Measurements from ENCODE around the gene TMCC1. TPM values are rescaled to one million over a fixed set of nuclear protein-coding genes. Genes with fewer than 3 reads are reported as not detected.

Gene TMCC1
- total and polyA plus RNA-seq, 10 of the 15 experiments (the other 5 are each of a cell fraction or from before 2014, with no cell fraction given) = 2.3 to 21.1 (median 8.4) TPM

GRCh38 chr3:129598484-129598883 is 295.0 kb downstream of the TMCC1 start:
- no peak overlapping the region for H3K27ac ChIP-seq (ENCODE audit: control insufficient read depth, insufficient read depth)
- FAIRE-seq (no peak), ATAC-seq (no peak), DNase-seq (ENCODE audit: low read depth, low spot score) (no peak)
- POLR2A ChIA-PET = no interaction called here
- no peak overlapping the region for H3K4me2 ChIP-seq (ENCODE audit: control insufficient read depth, insufficient read depth)
- WGBS (ENCODE audit: insufficient coverage, insufficient replicate concordance, low lambda C conversion rate, missing lambda C conversion rate) = 54% methylated on average over 11 of the region's 11 CpGs
- intact Hi-C loops (cut with micrococcal nuclease; ENCODE audit: unreplicated experiment) (no loop called here), in situ Hi-C loops (cut with MboI) (no loop called here)
- H3K79me2 ChIP-seq (ENCODE audit: control insufficient read depth, insufficient read depth, low read length) = no peaks in the 10 kb centered on the region
- no TSS peak for BruUV-seq (replicated peaks)
- H3K4me1 ChIP-seq (ENCODE audit: control insufficient read depth, insufficient read depth, low read length) = peaks cover 4% of the 10 kb centered on the region
- H4K20me1 ChIP-seq (ENCODE audit: control insufficient read depth, insufficient read depth) = no peaks in the 10 kb centered on the region
- RAD21 ChIA-PET (ENCODE audit: unreplicated experiment) = no interaction called here
- no peaks in the 10 kb centered on the region for H3K36me3 ChIP-seq (ENCODE audit: control insufficient read depth in 2 of 2, insufficient read depth in 2 of 2, low read length in 1 of 2)
- no peak overlapping the region for H2AFZ ChIP-seq (ENCODE audit: control insufficient read depth, low read depth, low read length)
- H3K9ac ChIP-seq (ENCODE audit: control insufficient read depth, insufficient read depth, low read length) = no peak overlapping the region
- SMC1A ChIA-PET (ENCODE audit: uncharacterized antibody, unreplicated experiment) = no interaction called here
- peaks cover 0 to 4% of the 10 kb centered on the region in 2 experiments; a peak in 3 of 4 replicates for H3K27me3 ChIP-seq (replicated peaks in 1 of 2; ENCODE audit: control insufficient read depth in 2 of 2, insufficient read depth in 2 of 2, low read length in 1 of 2)
- no peak overlapping the region for H3K4me3 ChIP-seq
- TF ChIP-seq PBX3 (IDR thresholded peaks at IDR 0.05; ENCODE audit: insufficient replicate concordance, low read depth, low read length) (no peak), SREBF2 (IDR thresholded peaks at IDR 0.05; ENCODE audit: low read length) (no peak), BMI1 (IDR thresholded peaks at IDR 0.05; ENCODE audit: borderline replicate concordance) (no peak), IRF3 (IDR thresholded peaks at IDR 0.05) (no peak), ZBTB11 (CRISPR knock-in tag; IDR thresholded peaks at IDR 0.05) (no peak), CBFB (IDR thresholded peaks at IDR 0.05; ENCODE audit: low read depth) (no peak), ASH2L (IDR thresholded peaks at IDR 0.05; ENCODE audit: borderline replicate concordance, low read depth) (no peak)
- CTCF ChIA-PET = interaction anchor here (0.7 to 1.4 kb wide), 2 partner anchors 41 to 215 kb away, joined by 3 read pairs; no protein-coding TSS in a partner anchor
- no peaks in the 10 kb centered on the region for H3K9me3 ChIP-seq (replicated peaks; ENCODE audit: control insufficient read depth, insufficient read depth, low read length)

All from GM12878 (cell line).